ENCODE measurements around the gene XBP1.

- TF ChIP-seq SUZ12 (IDR thresholded peaks at IDR 0.05; ENCODE audit: extremely low read depth, insufficient read depth, insufficient read length) (no peak), ZNF274 (IDR thresholded peaks at IDR 0.05; ENCODE audit: low read depth, low read length) (no peak)
Measured at GRCh38 chr22:28791841-28792490, 8.4 kb downstream of the XBP1 start.

Data from NT2/D1 (cell line).